Umbilical cord (tissue), 2 donors: ENCODE results near the gene NAP1L4. TPM values are rescaled to one million over a fixed set of nuclear protein-coding genes. Genes with fewer than 3 reads are reported as not detected.

Source experiments
- DNase-seq: peaks from one replicate; pipeline ENCODE4 v3.0.0-alpha.2; 2015; ENCODE audit warnings: low spot score
- total RNA-seq: library from RNA; depleted of rRNA; stranded (reverse); fragments of >200 nt; gene quantifications from one replicate; pipeline ENCODE4 v1.2.3, GENCODE V29; 2014; ENCODE audit warnings: low replicate concordance; ENCODE audit not compliant: insufficient read depth

NAP1L4 gene
- total RNA-seq, 1 donor from 2014 or later, result 91.0 TPM

DNA sequence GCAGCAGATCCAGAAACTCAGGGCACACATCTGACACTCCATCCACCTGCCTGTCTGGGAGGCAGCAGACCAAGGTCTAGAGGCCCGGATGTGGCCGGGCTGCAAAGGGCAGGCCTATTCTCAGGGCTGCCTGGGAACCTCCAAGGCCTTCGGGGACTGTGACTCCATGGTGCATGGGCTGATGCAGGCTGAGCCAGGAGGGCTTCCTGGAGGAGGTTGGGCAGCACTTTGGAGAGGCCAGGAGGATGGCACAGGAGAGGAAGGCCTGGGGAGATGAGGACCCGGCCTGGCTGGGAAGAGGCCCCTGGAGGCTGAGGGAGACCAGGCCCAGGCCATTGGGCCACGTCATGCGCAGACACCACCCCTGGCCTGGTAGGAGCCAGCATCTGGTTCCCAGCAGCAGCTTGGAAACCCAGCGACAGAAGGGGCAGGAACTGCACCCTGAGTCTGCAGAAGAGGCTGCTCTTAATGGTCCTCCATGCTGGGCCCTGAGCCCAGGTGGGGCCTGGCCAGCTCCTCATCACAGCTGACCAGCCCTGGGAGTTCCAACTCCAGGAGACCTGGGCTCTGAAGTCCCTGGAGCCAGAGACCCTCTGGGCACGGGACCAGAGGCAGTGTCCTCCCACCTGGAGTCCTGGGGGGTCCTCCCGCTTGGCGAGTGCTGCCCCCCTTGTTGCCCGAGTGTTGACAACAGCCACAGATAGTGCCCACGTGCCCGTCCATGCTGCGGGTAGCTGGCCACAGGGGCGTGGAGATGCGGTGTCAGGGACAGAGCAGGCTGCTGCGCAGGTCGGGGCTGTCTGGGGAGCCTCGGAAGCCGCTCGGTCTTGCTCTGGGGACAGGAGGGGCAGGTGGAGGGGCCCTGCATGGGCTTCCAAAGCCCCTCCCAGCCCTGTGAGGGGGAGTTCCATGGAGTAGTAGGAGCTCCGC is 68.4 kb downstream of the NAP1L4 start:
- no peak for DNase-seq

DNA sequence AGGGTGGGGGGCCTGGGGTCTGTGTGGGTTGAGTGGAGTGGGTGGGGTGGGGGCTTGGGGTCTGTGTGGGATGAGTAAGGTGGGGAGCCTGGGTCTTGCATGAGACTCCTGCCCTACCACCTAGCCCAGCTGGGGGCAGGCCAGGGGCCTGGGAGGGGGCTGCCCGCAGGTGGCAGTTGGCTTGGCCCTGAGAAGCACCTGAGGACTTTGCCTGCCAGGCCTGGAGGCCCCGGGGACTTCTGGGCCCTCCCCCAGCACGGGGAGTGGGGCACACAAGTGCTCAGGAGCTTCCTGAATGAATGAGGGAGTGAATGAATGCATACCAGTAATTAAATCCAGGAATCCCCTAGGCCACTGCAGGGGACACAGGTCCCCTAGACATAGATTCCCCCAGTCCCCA is 69.5 kb downstream of the NAP1L4 start:
- no peak for DNase-seq

DNA sequence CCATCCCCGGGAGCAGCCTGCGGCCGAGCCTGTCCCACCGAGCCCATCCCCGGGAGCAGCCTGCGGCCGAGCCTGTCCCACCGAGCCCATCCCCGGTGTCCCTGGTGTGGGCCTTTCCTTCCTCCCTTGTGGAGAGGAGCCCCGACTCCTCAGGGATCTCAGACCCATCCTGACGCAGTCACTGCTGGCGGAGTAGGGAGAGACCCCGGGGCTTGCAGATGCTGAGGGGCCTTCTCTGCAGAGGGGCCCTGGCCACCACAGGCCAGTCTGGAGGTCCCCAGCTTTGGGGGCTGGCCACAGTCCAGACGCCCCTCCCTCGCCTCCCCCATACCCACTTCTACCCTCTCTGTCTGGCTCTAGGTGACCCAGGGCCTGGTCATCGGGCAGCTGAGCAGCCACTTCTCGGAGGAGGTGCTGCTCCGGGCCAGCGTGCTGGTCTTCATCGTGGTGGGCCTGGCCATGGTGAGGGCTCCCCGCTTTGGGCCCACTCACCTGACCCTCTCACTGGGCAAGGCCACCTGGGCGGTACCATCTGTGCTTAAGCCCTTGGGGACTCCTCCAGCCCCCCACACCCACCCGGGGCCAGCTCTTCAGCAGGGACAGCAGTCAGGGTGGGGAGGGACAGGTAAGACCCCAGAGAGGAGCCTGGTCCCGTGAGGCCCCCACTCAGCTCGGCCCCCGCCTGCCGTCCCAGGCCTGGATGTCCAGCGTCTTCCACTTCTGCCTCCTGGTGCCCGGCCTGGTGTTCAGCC is 70.2 kb downstream of the NAP1L4 start:
- DNase-seq, result no peak

DNA sequence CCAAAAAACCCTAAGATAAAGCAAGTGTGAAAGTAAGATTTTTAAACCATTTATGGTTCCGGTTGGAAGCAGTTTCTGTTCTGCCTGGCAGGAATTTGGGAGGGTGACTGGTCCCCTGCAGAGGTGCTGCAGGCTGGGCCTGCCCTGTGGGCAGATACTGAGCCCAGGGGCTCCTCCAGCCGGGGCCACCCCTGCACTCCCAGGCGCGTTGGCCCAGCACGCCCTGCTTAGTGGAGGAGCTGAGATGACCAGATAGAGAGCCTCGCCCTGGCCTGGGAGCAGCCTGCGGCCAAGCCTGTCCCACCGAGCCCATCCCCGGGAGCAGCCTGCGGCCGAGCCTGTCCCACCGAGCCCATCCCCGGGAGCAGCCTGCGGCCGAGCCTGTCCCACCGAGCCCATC is 70.9 kb downstream of the NAP1L4 start:
- no peak for DNase-seq

DNA sequence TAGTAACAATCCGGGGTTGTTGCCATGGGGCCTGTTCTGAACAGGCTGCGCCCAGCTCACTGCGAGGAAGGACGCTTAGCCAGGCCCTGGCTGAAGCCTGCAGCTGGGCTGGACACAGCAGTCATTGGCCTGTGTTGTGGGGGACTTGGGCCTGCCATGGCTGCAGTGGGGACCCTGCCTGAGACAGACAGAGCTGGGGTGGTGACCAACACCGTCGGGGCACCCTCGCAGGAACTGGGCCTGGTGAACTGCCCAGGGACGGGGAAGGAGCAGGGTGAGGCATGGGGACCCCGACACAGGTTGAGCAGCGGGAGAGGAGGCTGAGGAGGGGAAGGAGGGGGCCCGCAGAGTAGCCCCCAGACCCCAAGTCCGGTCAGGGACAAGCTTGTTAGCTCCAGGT is 71.8 kb downstream of the NAP1L4 start:
- DNase-seq, result no peak

DNA sequence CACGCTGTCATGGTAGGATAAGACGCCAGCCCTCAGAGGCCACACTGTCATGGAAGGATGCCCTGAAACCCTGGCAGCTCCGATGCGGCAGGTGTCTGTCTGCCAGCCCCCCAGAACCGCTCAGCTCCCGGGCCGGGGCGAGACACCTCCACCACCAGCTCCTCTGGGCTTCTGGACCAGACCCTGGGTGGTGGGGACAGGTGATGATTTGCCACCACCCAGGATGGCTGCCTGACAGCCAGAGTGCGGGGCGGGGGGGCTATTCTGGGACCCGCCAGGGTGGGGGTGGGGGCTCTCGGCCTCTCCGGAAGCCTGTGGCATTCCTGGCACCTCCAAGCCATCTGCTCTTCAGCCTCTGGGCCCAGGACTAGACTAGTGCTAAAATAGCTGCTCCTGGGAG is 72.3 kb downstream of the NAP1L4 start:
- no peak for DNase-seq

DNA sequence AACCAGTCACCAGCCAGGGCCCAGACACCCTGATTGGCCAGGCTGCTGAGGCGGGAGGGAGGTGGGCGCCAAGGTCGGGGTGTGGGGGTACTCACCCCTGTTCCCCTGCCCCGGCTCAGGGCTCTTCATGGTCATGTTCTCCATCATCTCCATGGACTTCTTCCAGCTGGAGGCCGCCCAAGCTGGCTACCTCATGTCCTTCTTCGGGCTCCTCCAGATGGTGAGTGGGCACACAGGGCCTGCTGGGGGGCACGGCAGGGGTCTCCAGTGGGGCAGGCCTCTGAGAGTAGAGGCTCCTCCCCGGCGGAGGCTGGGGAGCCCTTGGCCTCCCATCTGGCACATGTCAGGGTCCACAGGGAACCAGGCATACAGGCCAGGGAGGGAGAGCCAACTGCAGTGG is 72.9 kb downstream of the NAP1L4 start:
- no peak for DNase-seq

DNA sequence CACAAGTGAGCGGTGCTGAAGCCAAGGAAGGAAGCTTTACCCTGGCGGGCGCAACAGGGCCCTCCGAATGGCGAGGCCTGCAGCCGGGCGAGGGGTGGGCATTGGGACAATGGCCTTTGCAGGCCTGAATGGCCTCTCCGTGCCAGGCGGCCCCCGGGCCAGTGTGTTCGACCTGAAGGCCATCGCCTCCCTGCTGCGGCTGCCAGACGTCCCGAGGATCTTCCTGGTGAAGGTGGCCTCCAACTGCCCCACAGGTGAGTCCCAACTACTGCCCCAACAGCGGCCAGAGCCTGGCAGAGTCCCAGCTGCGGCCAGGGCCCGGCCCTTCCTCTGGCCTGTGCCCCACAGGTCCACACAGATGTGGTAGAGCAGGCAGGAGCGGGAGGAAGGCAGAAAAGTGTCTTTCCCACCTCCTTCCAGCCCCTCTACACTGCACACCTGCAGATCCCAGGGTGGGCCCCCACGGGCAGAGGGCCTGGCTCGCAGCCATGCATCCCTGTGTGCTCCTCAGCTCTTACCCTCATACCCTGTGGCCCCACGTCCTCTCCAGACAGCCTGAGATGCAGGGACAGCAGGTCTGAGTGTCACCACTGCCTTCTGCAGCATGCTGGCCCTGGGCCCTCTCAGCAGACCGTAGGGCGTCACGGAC is 74.2 kb downstream of the NAP1L4 start:
- no peak for DNase-seq

DNA sequence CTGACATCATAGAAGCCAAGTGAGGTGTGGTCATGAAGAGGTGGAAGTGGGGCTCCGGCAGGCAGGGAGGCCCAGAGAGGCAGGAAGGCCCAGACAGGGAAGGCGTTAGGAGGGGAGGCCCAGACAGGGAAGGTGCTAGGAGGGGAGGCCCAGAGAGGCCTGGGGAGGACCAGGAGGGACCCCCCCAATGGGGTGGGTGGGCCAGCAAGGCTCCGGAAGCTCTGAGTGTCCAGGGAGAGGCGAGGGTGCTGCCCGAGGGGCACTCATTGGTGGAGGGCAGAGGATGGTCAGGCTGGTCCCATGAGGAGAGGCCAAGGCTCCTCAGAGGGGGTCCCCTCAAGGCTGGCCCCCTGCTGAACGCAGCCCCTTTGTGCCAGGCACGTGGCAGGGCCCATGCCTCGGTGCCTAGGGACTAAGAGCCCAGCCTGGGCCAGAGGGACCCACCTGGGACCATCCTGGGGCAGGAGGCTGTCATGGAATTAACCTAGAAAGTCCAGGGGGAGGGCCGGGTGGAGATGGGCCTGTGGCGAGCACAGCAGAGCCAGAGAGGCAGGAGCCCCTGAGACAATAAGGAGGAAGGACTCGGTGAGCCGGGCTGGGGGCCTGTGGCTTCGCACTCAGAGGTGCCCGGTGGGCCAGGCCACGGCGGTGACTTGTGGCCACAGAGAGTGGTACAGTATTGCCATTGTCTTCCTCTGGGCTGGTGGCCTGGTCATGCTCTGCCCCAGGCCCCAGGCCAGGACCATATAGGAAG is 75.1 kb downstream of the NAP1L4 start:
- no peak for DNase-seq

DNA sequence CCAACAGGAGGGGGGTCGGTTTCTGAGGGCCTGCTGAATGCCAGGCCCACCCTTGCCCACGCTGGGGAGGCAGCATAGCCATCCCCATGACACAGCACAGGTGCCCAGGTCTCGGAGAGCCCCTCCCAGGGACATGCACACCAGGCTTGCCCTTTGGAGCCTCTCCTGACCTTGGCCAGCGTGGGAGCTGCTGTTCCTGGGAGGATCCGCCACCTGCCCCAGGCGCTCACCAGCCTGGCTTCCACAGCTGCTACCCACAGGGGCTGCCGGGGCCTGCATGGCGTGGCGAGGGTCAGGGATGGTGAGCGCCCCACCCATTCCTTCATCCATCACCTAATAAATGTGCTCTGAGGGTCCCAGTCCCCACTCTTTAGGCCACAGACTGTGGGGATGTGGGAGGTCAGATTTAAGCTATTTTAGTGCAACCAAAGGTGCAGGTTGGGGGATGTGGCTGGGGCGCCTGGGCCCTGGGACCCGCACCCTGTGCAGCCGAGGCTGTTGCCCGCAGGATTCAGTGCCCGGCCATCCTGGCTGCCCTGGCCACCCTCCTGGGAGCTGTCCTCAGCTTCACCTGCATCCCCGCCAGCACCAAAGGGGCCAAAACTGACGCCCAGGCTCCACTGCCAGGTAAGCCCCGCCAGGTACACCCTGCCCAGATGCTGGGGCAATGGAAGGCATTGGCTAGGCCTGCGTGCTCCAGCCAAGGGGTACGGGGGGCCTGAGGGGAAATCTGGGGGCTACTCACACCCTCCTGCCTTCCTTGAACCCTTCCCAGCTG is 75.8 kb downstream of the NAP1L4 start:
- DNase-seq, result no peak

DNA sequence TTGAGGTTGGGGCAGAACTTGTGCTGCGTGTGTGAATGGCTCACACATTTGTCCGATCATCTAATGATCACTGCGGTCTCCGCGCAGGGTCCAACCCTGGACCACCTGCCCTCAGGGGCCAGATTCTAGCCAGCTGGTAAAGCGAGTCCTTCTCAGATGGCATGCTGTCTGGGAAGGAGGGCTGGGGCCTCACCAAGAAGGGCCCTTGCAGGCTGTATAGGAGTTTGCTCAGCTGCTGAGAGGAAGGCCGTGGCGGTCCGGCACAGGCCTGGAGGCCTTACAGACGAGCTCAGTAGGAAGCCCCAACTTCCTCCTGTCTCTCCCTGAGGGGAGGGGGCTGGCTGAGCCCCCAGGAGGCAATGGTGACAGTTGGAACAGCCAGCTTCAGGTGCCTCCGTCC is 76.7 kb downstream of the NAP1L4 start:
- no peak for DNase-seq

DNA sequence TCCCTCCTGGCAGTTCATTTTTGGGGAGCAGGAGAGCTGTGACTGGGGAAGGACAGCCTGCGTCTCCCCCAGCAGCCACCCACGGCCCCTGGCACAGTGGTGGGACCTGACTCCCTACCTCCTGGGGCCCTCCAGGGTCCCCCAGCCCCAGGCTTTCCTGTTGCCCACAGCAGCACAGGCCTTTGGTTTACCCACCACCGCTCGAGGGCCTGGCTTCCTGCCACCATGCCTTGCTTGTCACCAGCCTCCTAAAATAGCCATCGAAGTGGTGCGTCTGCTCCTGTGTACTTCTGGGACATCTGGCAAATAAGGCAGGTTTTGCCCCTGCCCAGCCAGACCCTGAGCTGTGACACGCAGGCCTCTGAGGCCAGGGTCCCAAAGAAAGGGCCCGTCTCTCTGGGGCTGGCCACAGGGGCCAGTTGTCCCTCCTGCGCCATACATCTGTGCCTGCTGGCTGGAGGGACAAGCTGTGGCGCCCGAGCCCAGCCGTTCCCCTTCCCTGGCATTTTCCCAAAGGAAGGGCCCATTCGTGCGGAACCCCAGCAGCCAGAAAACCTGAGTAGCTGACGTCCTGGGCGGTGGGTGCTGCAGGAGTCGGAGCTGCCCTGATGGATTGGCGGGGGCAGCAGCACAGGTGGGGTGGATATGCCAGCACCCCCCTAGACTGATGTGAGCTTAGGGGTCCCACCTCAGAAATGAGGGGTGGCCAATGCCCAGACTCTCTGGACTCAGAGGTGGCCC is 77.5 kb downstream of the NAP1L4 start:
- no peak for DNase-seq

DNA sequence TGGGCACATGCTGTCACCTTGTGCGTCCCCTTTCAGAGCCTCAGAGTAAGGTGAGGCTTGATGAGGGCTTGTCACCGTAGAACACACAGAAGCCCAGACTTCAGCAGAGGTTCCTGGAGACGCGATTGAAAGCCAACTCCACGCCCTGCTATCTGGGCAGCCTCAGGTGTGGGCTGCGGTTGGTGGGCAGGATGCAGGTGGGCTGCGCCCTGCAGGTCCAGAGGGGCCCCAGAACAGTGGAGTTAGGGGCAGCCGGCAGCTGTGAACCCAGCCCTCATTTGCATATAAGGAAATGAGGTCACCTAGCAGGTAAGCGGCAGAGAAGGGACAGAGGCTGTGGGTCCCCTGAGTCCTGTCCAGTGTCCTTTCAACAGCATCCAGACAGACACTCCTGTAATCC is 78.4 kb downstream of the NAP1L4 start:
- DNase-seq, result no peak

DNA sequence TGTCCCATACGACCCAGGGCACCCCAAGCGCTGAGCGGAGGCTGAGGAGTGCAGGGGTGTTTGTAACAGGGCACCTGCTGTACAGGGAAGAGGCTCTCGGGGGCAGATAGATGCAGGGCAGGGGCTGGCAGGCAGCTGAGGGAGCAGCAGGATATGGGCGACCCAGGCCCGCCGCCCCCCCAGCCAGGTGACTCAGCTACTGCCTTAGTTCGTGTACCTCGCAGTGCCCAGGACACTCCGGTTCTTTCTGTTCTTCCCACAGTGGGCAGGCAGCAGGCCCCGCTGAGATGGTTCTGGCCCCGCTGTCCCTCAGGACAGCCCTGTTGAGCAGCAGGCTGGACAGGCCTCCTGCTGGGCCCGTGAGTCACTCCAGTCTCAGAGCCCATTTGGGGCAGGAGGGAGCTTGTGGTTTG is 79.1 kb downstream of the NAP1L4 start:
- DNase-seq, result no peak

DNA sequence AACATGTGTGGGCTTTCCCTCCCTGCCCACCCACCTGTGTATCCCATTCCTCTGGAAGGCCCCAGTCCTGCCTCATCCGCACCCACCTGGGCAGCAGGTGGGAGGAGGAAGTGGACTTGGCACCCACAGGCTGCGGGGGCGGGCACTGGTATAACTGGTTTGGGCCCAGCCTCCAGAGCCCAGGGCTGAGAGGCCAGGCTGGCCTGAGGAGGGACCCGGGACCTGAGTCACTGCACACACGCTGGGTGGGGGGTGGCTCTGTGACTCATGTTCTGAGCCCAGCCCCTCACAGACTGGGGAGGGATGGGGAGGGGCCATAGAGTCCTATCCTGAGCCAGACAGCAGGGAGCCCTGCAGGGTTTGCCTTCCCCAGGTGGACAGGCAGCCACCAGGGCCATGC is 79.6 kb downstream of the NAP1L4 start:
- DNase-seq, result peak; percentile 76

DNA sequence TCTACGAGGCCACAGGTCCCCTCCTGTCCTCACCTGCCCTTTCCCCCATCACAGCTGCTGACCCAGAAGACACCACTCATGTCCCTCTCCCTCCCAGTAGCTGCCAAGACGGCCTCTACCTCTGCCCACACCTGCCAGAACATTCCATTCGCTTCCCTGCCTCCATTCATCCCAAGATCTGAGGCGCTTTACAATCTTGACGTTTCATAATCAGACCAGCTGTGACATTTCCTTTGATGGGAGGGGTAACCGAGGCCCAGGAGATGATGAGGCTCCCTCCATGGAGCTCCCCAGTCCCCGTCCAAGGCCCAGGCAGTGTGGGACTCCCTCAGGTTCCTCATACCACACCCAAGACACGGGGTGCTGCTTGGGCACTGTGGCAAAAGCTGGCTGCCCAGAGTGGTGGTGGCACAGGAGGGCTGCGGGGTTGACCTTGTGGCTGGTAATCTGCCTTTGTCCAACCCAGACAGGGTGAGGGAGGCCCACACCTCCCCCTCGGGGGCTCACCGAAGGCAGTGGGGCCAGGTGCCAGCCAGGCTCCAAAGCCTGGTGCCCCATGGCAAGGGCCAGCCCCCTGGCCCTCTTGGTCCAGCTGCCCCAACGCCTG is 80.2 kb downstream of the NAP1L4 start:
- DNase-seq, result no peak

DNA sequence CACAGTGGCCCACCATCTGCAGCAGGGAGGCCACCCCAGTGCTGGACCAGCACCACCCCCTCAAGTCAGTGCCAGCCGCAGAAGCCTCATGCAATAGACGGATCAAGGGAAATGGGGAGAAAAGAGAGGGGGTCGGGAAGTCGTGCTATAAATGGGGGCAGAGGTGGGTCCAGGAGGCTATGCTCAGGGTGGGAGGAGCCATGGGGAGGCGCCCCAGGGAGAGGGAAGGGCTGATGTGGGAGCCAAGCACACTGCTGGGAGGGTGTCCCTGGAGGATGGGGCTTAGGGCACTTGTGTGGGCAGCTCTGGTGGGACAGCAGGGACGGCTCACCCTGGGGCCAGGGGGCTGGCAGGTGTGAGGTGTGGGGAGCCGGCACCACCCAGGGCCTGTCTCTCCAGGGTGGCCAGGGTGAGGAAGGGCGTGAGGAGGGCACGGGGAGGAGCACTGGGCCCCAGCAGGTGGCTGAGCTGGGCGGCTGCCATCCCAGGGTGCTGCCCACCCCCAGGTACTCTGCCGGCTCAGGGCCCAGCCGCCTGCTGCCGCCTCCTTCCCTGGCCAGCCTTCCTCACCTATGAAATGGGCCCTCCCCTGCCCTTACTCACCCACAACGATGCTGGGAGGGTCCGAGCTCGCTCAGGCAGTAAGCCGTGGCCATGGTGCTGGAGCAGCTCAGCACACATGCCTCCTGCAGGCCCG is 80.9 kb downstream of the NAP1L4 start:
- no peak for DNase-seq

DNA sequence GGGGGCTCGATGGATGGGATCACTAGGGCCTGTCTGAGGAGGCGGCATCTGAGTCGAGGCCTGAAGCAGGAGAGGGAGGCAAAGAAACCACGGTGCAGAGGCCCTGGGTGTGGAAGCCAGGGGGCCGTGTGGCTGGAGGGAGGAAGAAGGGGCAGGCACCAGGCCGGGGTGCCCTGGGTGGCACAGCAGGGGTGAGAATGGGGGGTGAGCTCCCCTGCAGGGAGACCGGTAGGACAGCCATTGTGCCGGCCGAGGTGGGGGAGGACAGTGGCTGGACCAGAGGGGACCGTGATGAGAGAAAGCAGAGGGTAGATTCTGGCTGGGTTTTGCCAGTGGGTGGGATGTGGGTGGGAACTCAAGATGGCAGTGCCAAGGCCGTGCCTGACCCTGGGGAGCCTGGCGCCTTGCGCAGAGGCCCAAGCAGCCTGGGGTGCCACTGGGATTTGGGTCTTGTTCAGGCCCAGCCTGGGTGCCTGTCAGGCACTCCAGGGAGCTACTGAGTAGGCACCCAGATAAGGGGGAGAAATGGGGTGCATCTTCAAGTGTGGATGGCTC is 81.7 kb downstream of the NAP1L4 start:
- no peak for DNase-seq
